Motor neuron (in vitro differentiated cells): ENCODE measurements around the gene TSC22D1. TPM values are rescaled to one million over a fixed set of nuclear protein-coding genes. Genes with fewer than 3 reads are reported as not detected.
"Not testable (repeated sequence)": the region's sequence is repeated elsewhere in the genome, so short reads cannot be mapped to it uniquely, and the experiment has no call there.

ENCODE experiments used
- ATAC-seq, 8 experiments: fragments of 200-7000 bp; cut with Tn5 transposase; replicated peaks in 6 of 8; 2 replicates each; pipeline ENCODE4 v1.8.0; 2021; ENCODE audit warnings: mild to moderate bottlenecking in 8 of 8, moderate library complexity in 8 of 8
- H3K27ac ChIP-seq, 2 donors: fragments of 250-450 bp; sonication (Bioruptor Pico); 2 replicates each; pipeline ENCODE4 v1.9.0; 2021; ENCODE audit warnings: antibody characterized with exemption in 2 of 2, mild to moderate bottlenecking in 2 of 2, moderate library complexity in 1 of 2
- H3K4me1 ChIP-seq, 2 donors: fragments of 250-450 bp; sonication (Bioruptor Pico); replicated peaks in 1 of 2; 2 replicates each; pipeline ENCODE4 v1.6.1; 2021; ENCODE audit warnings: antibody characterized with exemption in 2 of 2, mild to moderate bottlenecking in 2 of 2, moderate library complexity in 1 of 2
- H3K4me3 ChIP-seq, 5 donors: fragments of 250-450 bp; sonication (Bioruptor Pico); 2 replicates each; pipeline ENCODE4 v1.9.0; 2021; ENCODE audit warnings: antibody characterized with exemption in 5 of 5, mild to moderate bottlenecking in 5 of 5, moderate library complexity in 4 of 5
- WGBS, 10 experiments: fragments of 450-650 bp; shearing (Covaris generic); methylation state at CpG; one replicate each; pipeline ENCODE4 v1.0.0; 2022; 5-methylcytosine and 5-hydroxymethylcytosine counted together
- in situ Hi-C, 9 experiments: fragments of 400-800 bp; cut with MboI; loops; one replicate each; pipeline ENCODE4 v1.15.0; 2021; ENCODE audit warnings: low sequenced_read_pairs in 9 of 9, low pct_unique_long_range_greater_than_20kb in 2 of 9; ENCODE audit not compliant: unreplicated experiment in 9 of 9
- total RNA-seq, 8 experiments: library from RNA; unstranded; fragments of 300-600 nt; gene quantifications; 2 replicates each; pipeline versions ENCODE4 v1.2.3 to v1.2.4, GENCODE V29; 2022

Gene TSC22D1
- total RNA-seq, 8 experiments from 2014 or later: 52.3 to 226 (median 146) TPM

- no peak for ATAC-seq
- WGBS, 10 experiments: 83 to 100% (median 95%) methylated on average over 1 to 5 of the region's 17 CpGs; no CpG with 5 or more reads in 7 of the 10 experiments
- in situ Hi-C loops: loop anchor here in 1 of 9 experiments (25.0 kb wide), 1 partner anchor 421 kb away; no protein-coding TSS in a partner anchor
- Histone ChIP-seq H3K4me1 (no peaks in the 10 kb centered on the region), H3K4me3 (no peak overlapping the region), H3K27ac (no peak overlapping the region)
These were observed 117.7 kb downstream of the TSC22D1 start for GRCh38 chr13:44458313-44458975.

GRCh38 chr13:44456212-44456611, 119.9 kb downstream of the TSC22D1 start:
- WGBS, 10 experiments: 86 to 100% (median 95%) methylated on average over 1 to 10 of the region's 11 CpGs; no CpG with 5 or more reads in 1 of the 10 experiments
- in situ Hi-C loops: loop anchor here in 1 of 9 experiments (25.0 kb wide), 1 partner anchor 419 kb away; no protein-coding TSS in a partner anchor
- ATAC-seq: not testable (repeated sequence)

GRCh38 chr13:44455769-44456168, 120.4 kb downstream of the TSC22D1 start:
- ATAC-seq: no peak
- Histone ChIP-seq H3K4me1 (no peaks in the 10 kb centered on the region), H3K4me3 (no peak overlapping the region), H3K27ac (no peak overlapping the region)
- in situ Hi-C loops: loop anchor here in 1 of 9 experiments (25.0 kb wide), 1 partner anchor 418 kb away; no protein-coding TSS in a partner anchor
- 76 to 98% (median 89%) methylated on average over 2 to 8 of the region's 8 CpGs for WGBS, 10 experiments

More at GRCh38 chr13:44456212-44456611, 119.9 kb downstream of the TSC22D1 start:
- H3K27ac ChIP-seq, H3K4me1 ChIP-seq, H3K4me3 ChIP-seq: not testable (repeated sequence)

GRCh38 chr13:44453881-44454280, 122.2 kb downstream of the TSC22D1 start:
- 13 to 100% (median 100%) methylated on average over 1 of the region's 1 CpG; no CpG with 5 or more reads in 4 of the 10 experiments for WGBS, 10 experiments
- ATAC-seq: no peak
- H3K27ac ChIP-seq: no peak overlapping the region
- no peaks in the 10 kb centered on the region for H3K4me1 ChIP-seq
- no peak overlapping the region for H3K4me3 ChIP-seq
- in situ Hi-C loops: loop anchor here in 1 of 9 experiments (25.0 kb wide), 1 partner anchor 417 kb away; no protein-coding TSS in a partner anchor

GRCh38 chr13:44453069-44453468, 123.1 kb downstream of the TSC22D1 start:
- Histone ChIP-seq H3K4me3 (no peak overlapping the region), H3K4me1 (no peaks in the 10 kb centered on the region), H3K27ac (no peak overlapping the region)
- WGBS, 10 experiments: 0 to 95% (median 80%) methylated on average over 2 to 3 of the region's 3 CpGs; no CpG with 5 or more reads in 1 of the 10 experiments
- in situ Hi-C loops: loop anchor here in 1 of 9 experiments (25.0 kb wide), 1 partner anchor 416 kb away; no protein-coding TSS in a partner anchor
- peak in 3 of 8 experiments; percentile 70 to 79 (median 78) for ATAC-seq

GRCh38 chr13:44452418-44452817, 123.7 kb downstream of the TSC22D1 start:
- Histone ChIP-seq H3K4me3 (no peak overlapping the region), H3K4me1 (no peaks in the 10 kb centered on the region), H3K27ac (no peak overlapping the region)
- in situ Hi-C loops: loop anchor here in 1 of 9 experiments (25.0 kb wide), 1 partner anchor 415 kb away; no protein-coding TSS in a partner anchor
- ATAC-seq: no peak
- WGBS, 10 experiments: 60 to 100% (median 91%) methylated on average over 1 to 3 of the region's 7 CpGs; no CpG with 5 or more reads in 2 of the 10 experiments

- H3K4me3 ChIP-seq: no peak overlapping the region
- H3K27ac ChIP-seq: no peak overlapping the region
- in situ Hi-C loops: loop anchor here in 1 of 9 experiments (25.0 kb wide), 1 partner anchor 414 kb away; no protein-coding TSS in a partner anchor
- no peak for ATAC-seq
- no peaks in the 10 kb centered on the region for H3K4me1 ChIP-seq
- 89 to 100% (median 100%) methylated on average over 1 to 6 of the region's 7 CpGs; no CpG with 5 or more reads in 3 of the 10 experiments for WGBS, 10 experiments
These were observed 124.5 kb downstream of the TSC22D1 start for GRCh38 chr13:44451651-44452050.

GRCh38 chr13:44451126-44451525, 125.0 kb downstream of the TSC22D1 start:
- no peak for ATAC-seq
- in situ Hi-C loops: loop anchor here in 1 of 9 experiments (25.0 kb wide), 1 partner anchor 414 kb away; no protein-coding TSS in a partner anchor
- H3K4me1 ChIP-seq: no peaks in the 10 kb centered on the region
- WGBS, 10 experiments: 67 to 100% (median 98%) methylated on average over 1 to 8 of the region's 12 CpGs; no CpG with 5 or more reads in 1 of the 10 experiments
- H3K4me3 ChIP-seq: no peak overlapping the region
- no peak overlapping the region for H3K27ac ChIP-seq

- WGBS, 10 experiments: 86 to 100% (median 97%) methylated on average over 2 to 3 of the region's 3 CpGs; no CpG with 5 or more reads in 1 of the 10 experiments
- H3K4me1 ChIP-seq: no peaks in the 10 kb centered on the region
- no peak for ATAC-seq
- H3K27ac ChIP-seq: no peak overlapping the region
- in situ Hi-C loops: loop anchor here in 7 of 9 experiments (10.0 to 25.0 kb wide), 6 partner anchors 188 to 545 kb away; no protein-coding TSS in a partner anchor
- no peak overlapping the region for H3K4me3 ChIP-seq
These were observed 125.9 kb downstream of the TSC22D1 start for GRCh38 chr13:44449999-44450821.

GRCh38 chr13:44448875-44449274, 127.3 kb downstream of the TSC22D1 start:
- in situ Hi-C loops: loop anchor here in 7 of 9 experiments (10.0 to 25.0 kb wide), 6 partner anchors 187 to 544 kb away; no protein-coding TSS in a partner anchor

GRCh38 chr13:44448373-44448772, 127.8 kb downstream of the TSC22D1 start:
- 46 to 100% (median 92%) methylated on average over 1 to 2 of the region's 2 CpGs; no CpG with 5 or more reads in 3 of the 10 experiments for WGBS, 10 experiments
- Histone ChIP-seq H3K27ac (no peak overlapping the region), H3K4me3 (no peak overlapping the region), H3K4me1 (no peaks in the 10 kb centered on the region)
- ATAC-seq: no peak
- in situ Hi-C loops: loop anchor here in 7 of 9 experiments (10.0 to 25.0 kb wide), 6 partner anchors 186 to 544 kb away; no protein-coding TSS in a partner anchor

More at GRCh38 chr13:44448875-44449274, 127.3 kb downstream of the TSC22D1 start:
- Histone ChIP-seq H3K4me1 (no peaks in the 10 kb centered on the region), H3K27ac (no peak overlapping the region), H3K4me3 (no peak overlapping the region)
- 38 to 100% (median 73%) methylated on average over 1 to 3 of the region's 3 CpGs; no CpG with 5 or more reads in 3 of the 10 experiments for WGBS, 10 experiments
- no peak for ATAC-seq

- no peaks in the 10 kb centered on the region for H3K4me1 ChIP-seq
- H3K27ac ChIP-seq: no peak overlapping the region
- no peak for ATAC-seq
- 83 to 100% (median 100%) methylated on average over 1 to 2 of the region's 2 CpGs; no CpG with 5 or more reads in 1 of the 10 experiments for WGBS, 10 experiments
- no peak overlapping the region for H3K4me3 ChIP-seq
- in situ Hi-C loops: loop anchor here in 7 of 9 experiments (10.0 to 25.0 kb wide), 6 partner anchors 186 to 543 kb away; no protein-coding TSS in a partner anchor
These were observed 128.3 kb downstream of the TSC22D1 start for GRCh38 chr13:44447783-44448321.
